T-helper 2 cell treated with Interferon-gamma antibody and Interleukin-4, amounts not matched to agents 5 μg/mL and 100 μg/mL, for 36 hours (primary cell): ENCODE data around the gene BCAP31.
"Not testable (repeated sequence)": the region's sequence is repeated elsewhere in the genome, so short reads cannot be mapped to it uniquely, and the experiment has no call there.

ENCODE experiments used
- DNase-seq: peaks from one replicate; pipeline ENCODE4 v3.0.0; 2021; ENCODE audit warnings: low spot score
- H3K27ac Mint-ChIP-seq: one replicate; pipeline ENCODE4 v1.8.0; 2021; ENCODE audit warnings: mild to moderate bottlenecking, mixed read lengths
- H3K27me3 Mint-ChIP-seq: one replicate; pipeline ENCODE4 v1.8.0; 2021; ENCODE audit warnings: low read depth, mixed read lengths
- H3K36me3 Mint-ChIP-seq: one replicate; pipeline ENCODE4 v1.8.0; 2021; ENCODE audit warnings: low read depth, mixed read lengths
- H3K4me1 Mint-ChIP-seq: one replicate; pipeline ENCODE4 v1.8.0; 2021; ENCODE audit warnings: low read depth, mixed read lengths
- H3K4me3 Mint-ChIP-seq: one replicate; pipeline ENCODE4 v1.8.0; 2022; ENCODE audit warnings: mild to moderate bottlenecking, moderate library complexity, mixed read lengths
- H3K9me3 Mint-ChIP-seq: one replicate; pipeline ENCODE4 v1.8.0; 2021; ENCODE audit warnings: mixed read lengths

The BCAP31 gene

GRCh38 chrX:153722704-153723350 lies 1.4 kb downstream of the BCAP31 start:
- DNase-seq: no peak
- Mint-ChIP-seq H3K4me3 (peak overlapping the region; percentile 88), H3K27ac (peak overlapping the region; percentile 72), H3K9me3 (no peaks in the 10 kb centered on the region), H3K36me3 (peaks cover 25% of the 10 kb centered on the region), H3K27me3 (no peaks in the 10 kb centered on the region), H3K4me1 (peaks cover 16% of the 10 kb centered on the region)

- peaks cover 8% of the 10 kb centered on the region for H3K4me1 Mint-ChIP-seq
- no peak for DNase-seq
- no peaks in the 10 kb centered on the region for H3K27me3 Mint-ChIP-seq
- no peaks in the 10 kb centered on the region for H3K9me3 Mint-ChIP-seq
- H3K27ac Mint-ChIP-seq: no peak overlapping the region
- H3K36me3 Mint-ChIP-seq: peaks cover 27% of the 10 kb centered on the region
- H3K4me3 Mint-ChIP-seq: no peak overlapping the region
Observed at GRCh38 chrX:153719701-153720100, 4.5 kb downstream of the BCAP31 start.

DNA sequence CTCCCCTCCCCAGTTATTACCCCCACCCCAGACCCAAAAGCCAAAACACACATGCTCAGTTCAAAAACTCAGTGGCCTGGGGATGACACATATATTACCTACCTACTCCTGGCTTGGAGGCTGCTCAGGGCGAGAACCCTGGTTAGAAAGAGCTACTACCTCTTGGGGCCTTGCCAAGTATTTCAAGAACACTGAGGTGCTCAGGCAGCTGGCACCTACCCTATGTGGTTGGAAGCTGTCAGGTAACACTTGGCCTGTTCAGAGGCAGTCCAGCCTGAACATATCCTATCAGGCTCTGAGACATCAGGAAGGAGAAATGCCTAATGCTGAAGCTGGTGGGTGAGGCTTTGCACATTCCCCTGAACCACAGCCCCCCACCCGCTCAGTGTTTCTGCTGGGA lies 4.9 kb downstream of the BCAP31 start:
- peaks cover 28% of the 10 kb centered on the region for H3K36me3 Mint-ChIP-seq
- no peaks in the 10 kb centered on the region for H3K27me3 Mint-ChIP-seq
- DNase-seq: no peak
- no peak overlapping the region for H3K27ac Mint-ChIP-seq
- H3K4me1 Mint-ChIP-seq: peaks cover 8% of the 10 kb centered on the region
- no peaks in the 10 kb centered on the region for H3K9me3 Mint-ChIP-seq
- no peak overlapping the region for H3K4me3 Mint-ChIP-seq

DNA sequence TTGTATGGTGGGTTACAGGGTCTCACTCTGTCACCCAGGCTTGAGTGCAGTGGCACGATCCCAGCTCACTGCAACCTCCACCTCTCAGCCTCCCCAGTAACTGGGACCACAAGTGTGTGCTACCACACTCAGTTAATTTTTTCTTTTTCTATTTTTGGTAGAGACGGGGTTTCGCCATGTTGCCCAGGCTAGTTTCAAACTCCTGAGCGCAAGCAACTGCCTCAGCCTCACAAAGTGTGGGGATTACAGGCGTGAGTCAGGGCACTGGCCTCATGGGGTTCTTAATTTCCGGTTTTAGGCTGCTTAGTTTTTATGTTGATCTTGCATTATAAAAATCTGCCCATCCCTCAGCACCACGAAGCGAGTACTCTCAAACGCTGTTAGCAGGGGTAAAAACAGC lies 6.7 kb downstream of the BCAP31 start:
- no peaks in the 10 kb centered on the region for H3K9me3 Mint-ChIP-seq
- no peaks in the 10 kb centered on the region for H3K27me3 Mint-ChIP-seq
- DNase-seq: no peak
- no peak overlapping the region for H3K4me3 Mint-ChIP-seq
- peaks cover 6% of the 10 kb centered on the region for H3K4me1 Mint-ChIP-seq
- no peak overlapping the region for H3K27ac Mint-ChIP-seq
- H3K36me3 Mint-ChIP-seq: peaks cover 33% of the 10 kb centered on the region

- Mint-ChIP-seq H3K27me3 (no peaks in the 10 kb centered on the region), H3K9me3 (no peaks in the 10 kb centered on the region), H3K36me3 (peaks cover 27% of the 10 kb centered on the region), H3K27ac (no peak overlapping the region), H3K4me1 (no peaks in the 10 kb centered on the region), H3K4me3 (no peak overlapping the region)
- no peak for DNase-seq
Observed at GRCh38 chrX:153714256-153714655, 9.9 kb downstream of the BCAP31 start.

DNA sequence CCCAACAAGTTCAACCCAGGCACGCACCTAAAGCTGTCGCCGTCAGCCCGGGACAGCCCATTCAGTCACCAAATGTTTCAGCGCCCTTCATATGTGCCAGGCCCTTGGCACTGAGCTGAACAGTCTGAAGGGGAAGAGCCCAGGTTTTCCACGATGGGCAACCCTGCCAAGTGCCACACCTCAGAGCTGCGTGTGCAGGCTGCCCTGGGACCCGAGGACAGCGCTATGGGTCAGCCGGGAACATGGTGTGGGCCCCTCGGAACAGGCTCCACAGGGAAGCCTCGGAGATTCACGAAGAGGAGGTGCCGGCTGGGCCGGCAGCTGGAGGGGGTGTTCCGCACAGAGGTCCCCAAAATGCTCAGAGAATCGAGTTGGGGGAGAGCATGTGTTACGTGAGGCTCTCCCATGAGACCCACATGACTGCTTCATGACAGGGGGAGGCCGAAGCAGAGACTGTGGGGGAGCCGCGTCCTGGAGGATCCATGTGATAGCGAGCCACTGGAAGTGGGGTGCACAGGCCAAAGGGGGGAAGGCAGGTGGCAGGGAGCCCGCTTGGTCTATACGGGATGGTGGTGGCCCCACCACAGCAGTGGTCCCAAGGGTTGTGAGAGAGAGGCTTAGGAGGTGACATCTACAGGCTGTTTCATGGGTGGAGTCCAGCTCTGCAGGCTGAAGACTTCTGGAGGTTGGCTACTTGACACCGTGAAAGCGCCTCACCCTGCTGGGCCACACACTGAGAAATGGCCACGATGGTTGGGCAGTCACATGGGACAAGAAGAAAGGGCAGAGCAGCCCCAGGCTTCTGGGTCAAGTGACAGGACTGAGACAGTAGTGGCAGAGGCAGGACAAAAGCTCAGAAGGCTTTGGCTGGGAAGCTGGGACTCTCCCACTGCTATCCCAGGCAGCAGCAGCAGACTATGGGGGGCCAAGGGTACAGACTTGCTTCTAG lies 14.2 kb downstream of the BCAP31 start:
- no peak overlapping the region for H3K4me3 Mint-ChIP-seq
- H3K9me3 Mint-ChIP-seq: no peaks in the 10 kb centered on the region

DNA sequence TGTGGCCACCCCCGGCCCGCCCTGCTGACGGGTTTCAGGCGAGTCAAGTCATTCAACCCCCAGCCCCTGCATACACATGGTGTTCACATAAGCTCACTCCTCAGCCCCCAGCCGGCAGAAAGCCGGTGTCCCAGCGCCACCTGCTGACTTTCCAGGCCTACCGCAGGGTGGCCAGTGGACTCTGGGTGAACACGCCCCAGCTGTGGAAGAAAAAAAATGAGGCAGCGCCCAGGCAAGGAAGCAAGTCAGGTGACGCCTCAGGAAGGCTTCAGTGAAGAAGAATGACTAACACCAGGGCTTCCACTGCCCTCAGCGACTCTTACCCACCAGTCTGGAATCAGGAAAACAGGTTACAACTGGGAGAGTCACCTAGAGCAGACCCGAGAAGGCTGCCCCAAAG lies 15.8 kb downstream of the BCAP31 start:
- Mint-ChIP-seq H3K36me3 (peaks cover 19% of the 10 kb centered on the region), H3K27me3 (no peaks in the 10 kb centered on the region), H3K27ac (no peak overlapping the region), H3K9me3 (no peaks in the 10 kb centered on the region), H3K4me3 (no peak overlapping the region), H3K4me1 (no peaks in the 10 kb centered on the region)
- peak; percentile 8 for DNase-seq

More for the DNA sequence above, 14.2 kb downstream of the BCAP31 start:
- H3K4me1 Mint-ChIP-seq: no peaks in the 10 kb centered on the region
- no peak for DNase-seq
- no peak overlapping the region for H3K27ac Mint-ChIP-seq
- no peaks in the 10 kb centered on the region for H3K27me3 Mint-ChIP-seq
- H3K36me3 Mint-ChIP-seq: peaks cover 24% of the 10 kb centered on the region

- peaks cover 19% of the 10 kb centered on the region for H3K36me3 Mint-ChIP-seq
- no peak overlapping the region for H3K4me3 Mint-ChIP-seq
- DNase-seq: no peak
- no peaks in the 10 kb centered on the region for H3K27me3 Mint-ChIP-seq
- H3K9me3 Mint-ChIP-seq: no peaks in the 10 kb centered on the region
- H3K27ac Mint-ChIP-seq: no peak overlapping the region
- no peaks in the 10 kb centered on the region for H3K4me1 Mint-ChIP-seq
Observed at GRCh38 chrX:153707406-153707805, 16.8 kb downstream of the BCAP31 start.

GRCh38 chrX:153706799-153707198 lies 17.4 kb downstream of the BCAP31 start:
- no peak overlapping the region for H3K4me3 Mint-ChIP-seq
- no peaks in the 10 kb centered on the region for H3K4me1 Mint-ChIP-seq
- no peaks in the 10 kb centered on the region for H3K9me3 Mint-ChIP-seq
- H3K27me3 Mint-ChIP-seq: no peaks in the 10 kb centered on the region
- no peak for DNase-seq
- no peak overlapping the region for H3K27ac Mint-ChIP-seq
- peaks cover 19% of the 10 kb centered on the region for H3K36me3 Mint-ChIP-seq

DNA sequence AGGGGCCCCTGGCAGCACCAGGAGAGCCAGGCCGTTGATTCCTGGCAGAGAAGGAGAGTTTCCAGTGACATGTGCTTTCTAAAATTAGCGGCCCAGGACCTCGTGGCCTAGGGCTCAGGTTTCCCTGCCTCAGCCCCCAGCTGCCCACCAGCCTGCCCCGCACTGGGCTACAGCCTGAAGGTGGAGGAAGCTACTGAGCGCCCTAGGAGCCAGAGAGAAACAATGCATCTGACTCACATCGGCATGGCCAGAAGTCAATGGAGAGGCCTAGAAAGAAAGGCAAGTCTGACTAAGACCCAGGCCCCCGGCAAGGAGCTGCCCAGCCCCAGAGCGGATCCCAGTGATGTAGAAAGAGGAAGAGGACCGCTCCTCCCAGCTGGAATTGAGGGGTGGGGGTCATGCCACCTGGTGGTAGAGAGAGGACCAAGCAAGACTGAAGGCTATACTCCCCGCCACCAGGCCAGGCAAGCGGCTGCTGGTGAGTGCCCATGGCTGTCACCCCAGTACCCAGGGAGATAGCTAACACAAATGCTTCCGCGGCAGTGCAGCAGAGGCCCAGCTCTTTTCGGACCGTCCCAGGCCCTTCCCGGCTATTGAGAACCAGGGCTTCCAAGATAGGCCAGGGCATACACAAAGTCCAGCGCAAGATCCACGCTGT lies 18.7 kb downstream of the BCAP31 start:
- H3K4me3 Mint-ChIP-seq, H3K9me3 Mint-ChIP-seq, H3K27ac Mint-ChIP-seq, H3K4me1 Mint-ChIP-seq, H3K27me3 Mint-ChIP-seq, DNase-seq: not testable (repeated sequence)
- H3K36me3 Mint-ChIP-seq: peaks cover 14% of the 10 kb centered on the region

GRCh38 chrX:153704631-153705402 lies 19.4 kb downstream of the BCAP31 start:
- not testable (repeated sequence) for H3K9me3 Mint-ChIP-seq, H3K27me3 Mint-ChIP-seq, H3K4me1 Mint-ChIP-seq, DNase-seq, H3K27ac Mint-ChIP-seq, H3K4me3 Mint-ChIP-seq
- H3K36me3 Mint-ChIP-seq: peaks cover 11% of the 10 kb centered on the region

DNA sequence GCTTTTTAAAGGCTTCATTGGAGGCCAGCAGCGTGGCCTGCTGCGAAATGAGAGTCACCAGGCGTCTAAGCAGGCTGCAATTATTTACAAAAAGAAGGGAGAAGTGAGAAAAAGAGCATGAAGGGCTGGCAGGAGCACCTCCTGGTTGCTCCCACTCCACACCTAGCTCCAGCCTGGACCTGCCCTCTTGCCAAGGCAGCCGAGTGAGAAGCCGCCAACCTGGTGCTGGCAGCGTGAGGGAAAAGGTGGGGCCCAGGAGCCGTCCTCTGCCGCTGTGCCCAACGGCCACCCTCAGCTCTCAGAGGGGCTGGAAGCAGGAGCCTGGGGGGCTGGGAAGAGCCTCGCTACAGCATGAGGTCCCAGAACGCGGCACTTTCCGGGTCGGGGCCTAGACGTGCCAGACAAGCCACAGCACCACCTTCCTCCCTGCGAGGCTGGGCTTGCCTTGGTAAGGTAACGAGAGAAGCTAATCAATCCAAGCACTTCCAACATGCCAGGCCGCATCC lies 20.1 kb downstream of the BCAP31 start:
- Mint-ChIP-seq H3K4me1 (no peaks in the 10 kb centered on the region), H3K27me3 (no peaks in the 10 kb centered on the region), H3K27ac (no peak overlapping the region), H3K4me3 (no peak overlapping the region), H3K9me3 (no peaks in the 10 kb centered on the region), H3K36me3 (peaks cover 11% of the 10 kb centered on the region)
- no peak for DNase-seq

- Mint-ChIP-seq H3K4me3 (no peak overlapping the region), H3K27me3 (no peaks in the 10 kb centered on the region), H3K27ac (no peak overlapping the region), H3K36me3 (peaks cover 12% of the 10 kb centered on the region), H3K9me3 (no peaks in the 10 kb centered on the region), H3K4me1 (no peaks in the 10 kb centered on the region)
- DNase-seq: no peak
Observed at GRCh38 chrX:153703036-153703370, 21.2 kb downstream of the BCAP31 start.
